Muscle layer of colon (tissue), 2 donors: ENCODE measurements around the gene DOCK3.

Experiments used
- H3K27ac ChIP-seq: one replicate; pipeline ENCODE4 v1.7.0; 2013; ENCODE audit warnings: low read depth, mild to moderate bottlenecking, low read length, moderate library complexity
- H3K27me3 ChIP-seq, 2 donors: one replicate each; pipeline ENCODE4 v1.7.0; 2013; ENCODE audit warnings: low read length in 2 of 2, mild to moderate bottlenecking in 2 of 2; ENCODE audit not compliant: insufficient read depth in 2 of 2, control insufficient read depth in 1 of 2
- H3K36me3 ChIP-seq: one replicate; pipeline ENCODE4 v1.7.0; 2013; ENCODE audit warnings: mild to moderate bottlenecking, low read length; ENCODE audit not compliant: insufficient read depth
- H3K4me1 ChIP-seq: one replicate; pipeline ENCODE4 v1.7.0; 2013; ENCODE audit warnings: mild to moderate bottlenecking, low read length; ENCODE audit not compliant: insufficient read depth
- H3K4me3 ChIP-seq, 2 donors: one replicate each; pipeline ENCODE4 v1.7.0; 2013; ENCODE audit warnings: low read length in 2 of 2, low read depth in 1 of 2, mild to moderate bottlenecking in 1 of 2, moderate library complexity in 1 of 2
- H3K9ac ChIP-seq: one replicate; pipeline ENCODE4 v1.7.0; 2013; ENCODE audit warnings: low read length
- H3K9me3 ChIP-seq: one replicate; pipeline ENCODE4 v1.7.0; 2013; ENCODE audit warnings: mild to moderate bottlenecking, low read length
- donor health status: abdominal sarcoma.
- donor health status: Adenocarcinoma of cecum.

The DOCK3 gene

DNA sequence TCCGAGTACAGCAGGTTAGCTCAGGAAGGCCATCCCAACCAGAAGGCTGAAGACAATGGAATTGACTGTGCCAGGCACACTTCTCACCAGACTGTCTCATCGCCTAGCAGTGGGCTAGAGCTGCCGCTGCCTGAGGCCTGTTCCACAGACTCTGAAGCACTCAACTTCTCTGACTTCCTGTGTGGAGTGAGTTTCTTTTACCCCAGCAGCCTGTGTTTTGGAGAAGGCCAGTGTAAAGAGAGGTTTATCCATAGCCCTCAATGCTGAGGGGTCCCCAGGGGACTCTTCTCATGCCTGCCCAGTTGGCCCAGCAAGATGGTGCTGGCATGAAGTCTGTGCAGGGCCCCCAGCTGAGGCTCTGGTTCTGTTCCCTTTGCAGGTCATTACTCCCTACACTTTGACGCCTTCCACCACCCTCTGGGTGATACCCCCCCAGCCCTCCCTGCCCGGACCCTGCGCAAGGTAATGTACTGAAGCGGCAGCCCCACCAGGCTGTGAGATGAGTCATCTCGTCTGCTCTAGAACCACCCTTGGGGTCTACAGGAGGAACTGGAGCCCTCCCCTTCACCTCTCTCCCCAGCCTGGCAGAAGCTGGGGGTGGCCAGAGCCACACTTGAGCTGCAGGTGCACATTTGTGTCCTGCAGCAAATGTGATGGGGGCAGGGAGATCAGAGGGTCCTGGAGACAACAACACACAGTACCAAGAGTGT, 705.2 kb downstream of the DOCK3 start:
- Histone ChIP-seq H3K4me1 (peaks cover 9% of the 10 kb centered on the region), H3K27ac (no peak overlapping the region), H3K36me3 (no peaks in the 10 kb centered on the region), H3K27me3 (no peaks in the 10 kb centered on the region), H3K9ac (no peak overlapping the region), H3K4me3 (no peak overlapping the region), H3K9me3 (no peaks in the 10 kb centered on the region)

- no peaks in the 10 kb centered on the region for H3K9me3 ChIP-seq
- no peaks in the 10 kb centered on the region for H3K36me3 ChIP-seq
- H3K27ac ChIP-seq: no peak overlapping the region
- H3K27me3 ChIP-seq: no peaks in the 10 kb centered on the region
- no peak overlapping the region for H3K9ac ChIP-seq
- no peak overlapping the region for H3K4me3 ChIP-seq
- peaks cover 10% of the 10 kb centered on the region for H3K4me1 ChIP-seq
These were observed 706.0 kb downstream of the DOCK3 start for GRCh38 chr3:51380601-51381332.

GRCh38 chr3:51381333-51381705, 706.6 kb downstream of the DOCK3 start:
- H3K4me1 ChIP-seq: peaks cover 16% of the 10 kb centered on the region
- H3K27ac ChIP-seq: no peak overlapping the region
- H3K4me3 ChIP-seq: no peak overlapping the region
- H3K9me3 ChIP-seq: no peaks in the 10 kb centered on the region
- H3K9ac ChIP-seq: no peak overlapping the region
- no peaks in the 10 kb centered on the region for H3K27me3 ChIP-seq
- no peaks in the 10 kb centered on the region for H3K36me3 ChIP-seq

GRCh38 chr3:51382076-51382745, 707.5 kb downstream of the DOCK3 start:
- Histone ChIP-seq H3K9ac (no peak overlapping the region), H3K27ac (no peak overlapping the region), H3K36me3 (no peaks in the 10 kb centered on the region)

GRCh38 chr3:51382947-51383578, 708.3 kb downstream of the DOCK3 start:
- no peaks in the 10 kb centered on the region for H3K9me3 ChIP-seq
- H3K9ac ChIP-seq: no peak overlapping the region
- H3K27ac ChIP-seq: no peak overlapping the region
- H3K4me1 ChIP-seq: peaks cover 20% of the 10 kb centered on the region
- peaks cover 5% of the 10 kb centered on the region for H3K36me3 ChIP-seq
- no peak overlapping the region for H3K4me3 ChIP-seq
- H3K27me3 ChIP-seq: no peaks in the 10 kb centered on the region

More at GRCh38 chr3:51382076-51382745, 707.5 kb downstream of the DOCK3 start:
- H3K4me1 ChIP-seq: peaks cover 20% of the 10 kb centered on the region
- H3K9me3 ChIP-seq: no peaks in the 10 kb centered on the region
- H3K4me3 ChIP-seq: no peak overlapping the region
- H3K27me3 ChIP-seq: no peaks in the 10 kb centered on the region

GRCh38 chr3:51384055-51384725, 709.5 kb downstream of the DOCK3 start:
- Histone ChIP-seq H3K27me3 (no peaks in the 10 kb centered on the region), H3K9me3 (no peaks in the 10 kb centered on the region), H3K4me1 (peaks cover 20% of the 10 kb centered on the region), H3K36me3 (peaks cover 16% of the 10 kb centered on the region), H3K27ac (peak overlapping the region; percentile 98), H3K4me3 (peak overlapping the region; percentile 78 to 94), H3K9ac (peak overlapping the region; percentile 86)

- peaks cover 25% of the 10 kb centered on the region for H3K4me1 ChIP-seq
These were observed 710.2 kb downstream of the DOCK3 start, which contains the start of gene MANF for GRCh38 chr3:51384726-51385473. TSS of gene MANF (plus strand) at chr3:51385291. CDS start at chr3:51385343, 52 bp downstream.

DNA sequence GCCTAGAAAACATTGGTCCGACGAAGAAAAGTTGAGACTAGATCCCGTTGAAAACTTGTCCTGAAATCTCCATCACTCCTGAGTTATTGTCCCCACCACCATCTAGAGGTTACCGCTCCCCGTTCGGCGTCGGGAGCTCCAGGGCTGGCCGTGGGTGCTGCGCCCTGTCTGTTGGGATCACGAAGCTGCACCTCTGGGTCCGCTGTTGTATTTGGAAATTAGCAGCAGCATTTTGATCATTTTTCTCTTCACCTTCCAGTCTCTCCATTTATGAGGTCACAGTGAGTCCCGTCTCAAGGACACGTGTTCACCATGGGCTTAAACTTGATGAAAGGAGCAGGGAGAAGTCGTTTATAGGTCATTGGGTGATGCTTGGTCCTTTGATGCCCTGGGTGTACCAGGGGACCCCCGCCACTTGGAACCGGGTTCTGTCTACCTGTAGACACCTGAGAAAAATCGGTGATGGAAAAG, 710.9 kb downstream of the DOCK3 start:
- Histone ChIP-seq H3K9ac (peak overlapping the region; percentile 41), H3K4me3 (peak overlapping the region; percentile 67 to 94)

More at GRCh38 chr3:51384726-51385473, 710.2 kb downstream of the DOCK3 start, which contains the start of gene MANF:
- Histone ChIP-seq H3K9ac (peak within 1 kb of the TSS; percentile 86), H3K27me3 (no peaks in the 10 kb centered on the region), H3K4me3 (peak within 1 kb of the TSS; percentile 78 to 94), H3K36me3 (peaks cover 21% of the 10 kb centered on the region), H3K27ac (peak within 1 kb of the TSS; percentile 98), H3K9me3 (no peaks in the 10 kb centered on the region)

GRCh38 chr3:51386159-51386851, 711.6 kb downstream of the DOCK3 start:
- peak overlapping the region; percentile 41 for H3K9ac ChIP-seq
- no peaks in the 10 kb centered on the region for H3K9me3 ChIP-seq
- peaks cover 21% of the 10 kb centered on the region for H3K36me3 ChIP-seq
- H3K27me3 ChIP-seq: no peaks in the 10 kb centered on the region
- peak overlapping the region; percentile 40 for H3K27ac ChIP-seq
- H3K4me3 ChIP-seq: peak overlapping the region; percentile 67 to 94
- peaks cover 35% of the 10 kb centered on the region for H3K4me1 ChIP-seq

More for the DNA sequence above, 710.9 kb downstream of the DOCK3 start:
- Histone ChIP-seq H3K9me3 (no peaks in the 10 kb centered on the region), H3K4me1 (peaks cover 33% of the 10 kb centered on the region), H3K36me3 (peaks cover 21% of the 10 kb centered on the region), H3K27me3 (no peaks in the 10 kb centered on the region), H3K27ac (peak overlapping the region; percentile 40)

- H3K27me3 ChIP-seq: no peaks in the 10 kb centered on the region
- no peak overlapping the region for H3K27ac ChIP-seq
- H3K9ac ChIP-seq: peak overlapping the region; percentile 41
- no peak overlapping the region for H3K4me3 ChIP-seq
- H3K9me3 ChIP-seq: no peaks in the 10 kb centered on the region
- peaks cover 35% of the 10 kb centered on the region for H3K4me1 ChIP-seq
- H3K36me3 ChIP-seq: peaks cover 21% of the 10 kb centered on the region
These were observed 712.1 kb downstream of the DOCK3 start for GRCh38 chr3:51386852-51387229.
